ENCODE measurements around the gene TXN2. TPM values are rescaled to one million over a fixed set of nuclear protein-coding genes. Genes with fewer than 3 reads are reported as not detected.

TXN2 gene
- total and polyA plus RNA-seq, 2 of the 4 experiments (the other 2 are of a cell fraction), result 49.6 to 166 TPM

- no peaks in the 10 kb centered on the region for H3K36me3 ChIP-seq (ENCODE audit: control insufficient read depth, insufficient read depth, low read length)
- no peak overlapping the region for H3K4me3 ChIP-seq (ENCODE audit: insufficient read depth, low read depth, low read length)
- H3K14ac ChIP-seq (replicated peaks; ENCODE audit: low read depth, low read length), result peak overlapping the region; percentile 87
- BruUV-seq (replicated peaks), result no TSS peak
- intact Hi-C loops (cut with micrococcal nuclease) (no loop called here), in situ Hi-C loops (cut with MboI; ENCODE audit: low sequenced_read_pairs) (no loop called here), dilution Hi-C loops (cut with HindIII; ENCODE audit: low sequenced_read_pairs, unreplicated experiment) (no loop called here)
- peak overlapping the region; percentile 95 for H2AFZ ChIP-seq (replicated peaks; ENCODE audit: low read length, poor library complexity)
- no peaks in the 10 kb centered on the region for H3K27me3 ChIP-seq (ENCODE audit: control insufficient read depth, insufficient read depth, low read length)
- CTCF ChIA-PET, result no interaction called here
- peak overlapping the region; percentile 52 for H3K27ac ChIP-seq (ENCODE audit: insufficient read depth, low read length)
- peak overlapping the region; percentile 72; the same call in 2 of the 3 replicates for H2BK15ac ChIP-seq (ENCODE audit: low read depth, low read length)
- H3K23ac ChIP-seq (ENCODE audit: low read depth, low read length), result peak overlapping the region; percentile 79; the same call in 1 of the 2 replicates
- peak overlapping the region; percentile 98 for H2AK9ac ChIP-seq (replicated peaks; ENCODE audit: low read depth, low read length, poor library complexity)
- peak overlapping the region; percentile 95 for H3K4ac ChIP-seq (ENCODE audit: low read depth, low read length)
- TF ChIP-seq RAD21 (IDR thresholded peaks at IDR 0.05; ENCODE audit: low read length), result no peak
- TF ChIP-seq CHD1 (IDR thresholded peaks at IDR 0.05; ENCODE audit: low read depth, low read length), result no peak
- no peak for TF ChIP-seq SMC3 (IDR thresholded peaks at IDR 0.05; ENCODE audit: low read depth, low read length)
- no peak for TF ChIP-seq POLR2A (IDR thresholded peaks at IDR 0.05; ENCODE audit: low read depth, low read length)
- no peak for TF ChIP-seq BHLHE40 (IDR thresholded peaks at IDR 0.05; ENCODE audit: low read depth, low read length)
- no peak for TF ChIP-seq MXI1 (IDR thresholded peaks at IDR 0.05; ENCODE audit: borderline replicate concordance, low read depth, low read length)
- TF ChIP-seq NFE2L2 (IDR thresholded peaks at IDR 0.05; ENCODE audit: low read depth, low read length), result no peak
- TF ChIP-seq USF2 (IDR thresholded peaks at IDR 0.05; ENCODE audit: low read depth, low read length), result no peak
- no peak for TF ChIP-seq MAZ (IDR thresholded peaks at IDR 0.05; ENCODE audit: borderline replicate concordance, low read depth, low read length)
- DNase-seq, result no peak
- 0 out of 2 replicates have a peak, but pooled peaks have one; percentile 2 for ATAC-seq (ENCODE audit: low read depth)
- H2BK5ac ChIP-seq (ENCODE audit: low read depth, low read length, poor library complexity, severe bottlenecking), result peak overlapping the region; percentile 25
- H2BK120ac ChIP-seq (ENCODE audit: low read depth, low read length), result peak overlapping the region; percentile 94
- peaks cover 4% of the 10 kb centered on the region; the same call in 1 of the 2 replicates for H3K9me1 ChIP-seq (ENCODE audit: insufficient read depth, low read length)
- H4K8ac ChIP-seq (ENCODE audit: low read depth in 2 of 2, low read length in 2 of 2), result peak overlapping the region; percentile 98
- no peaks in the 10 kb centered on the region for H3K9me3 ChIP-seq (ENCODE audit: control insufficient read depth, insufficient read depth, low read length)
- H3K79me1 ChIP-seq (ENCODE audit: low read depth in 1 of 2, low read length in 2 of 2), result peaks cover 0 to 15% of the 10 kb centered on the region in 2 experiments; a peak in 2 of 4 replicates
- H4K20me1 ChIP-seq (ENCODE audit: insufficient read depth, low read length), result no peaks in the 10 kb centered on the region
- peak overlapping the region; percentile 78 for H3K56ac ChIP-seq (ENCODE audit: extremely low read depth, insufficient read depth, low read length)
- H2BK20ac ChIP-seq (ENCODE audit: low read depth, low read length), result peak overlapping the region; percentile 90
- H3K9ac ChIP-seq (ENCODE audit: low read depth, low read length), result peak overlapping the region; percentile 56
- H3K4me1 ChIP-seq (ENCODE audit: control insufficient read depth, insufficient read depth, low read length), result peaks cover 18% of the 10 kb centered on the region
- peak overlapping the region; percentile 67 for H3K18ac ChIP-seq (ENCODE audit: low read depth, low read length)
- POLR2A ChIA-PET (ENCODE audit: unreplicated experiment), result interaction anchor here (0.5 kb wide), 1 partner anchor 101 kb away, joined by 3 read pairs; no protein-coding TSS in a partner anchor
- 76% methylated on average over 7 of the region's 21 CpGs; no CpG with 5 or more reads in 1 of the 2 experiments for WGBS, 2 experiments (ENCODE audit: extremely low coverage in 2 of 2, insufficient read length in 1 of 2)
- peak overlapping the region; percentile 39; the same call in 1 of the 2 replicates for H3K4me2 ChIP-seq (ENCODE audit: low read depth, low read length)
- peak overlapping the region; percentile 94 for H2AK5ac ChIP-seq (ENCODE audit: low read depth, low read length)
- peak overlapping the region; percentile 97 for H4K91ac ChIP-seq (ENCODE audit: insufficient read depth, low read depth, low read length)
- H4K5ac ChIP-seq (ENCODE audit: low read depth, low read length), result peak overlapping the region; percentile 89
These were observed 25.6 kb downstream of the TXN2 start for GRCh38 chr22:36455571-36456463.

All from IMR-90 (cell line).